ENCODE results near the gene SEMA6A.

- no peak for TF ChIP-seq CTCF (IDR thresholded peaks at IDR 0.05)
- TF ChIP-seq POLR2A (IDR thresholded peaks at IDR 0.05): no peak
Measured at GRCh38 chr5:116559673-116560164, 14.9 kb downstream of the SEMA6A start.
